ENCODE results near the gene CD68. TPM values are rescaled to one million over a fixed set of nuclear protein-coding genes. Genes with fewer than 3 reads are reported as not detected.

CD68 gene, protein sequence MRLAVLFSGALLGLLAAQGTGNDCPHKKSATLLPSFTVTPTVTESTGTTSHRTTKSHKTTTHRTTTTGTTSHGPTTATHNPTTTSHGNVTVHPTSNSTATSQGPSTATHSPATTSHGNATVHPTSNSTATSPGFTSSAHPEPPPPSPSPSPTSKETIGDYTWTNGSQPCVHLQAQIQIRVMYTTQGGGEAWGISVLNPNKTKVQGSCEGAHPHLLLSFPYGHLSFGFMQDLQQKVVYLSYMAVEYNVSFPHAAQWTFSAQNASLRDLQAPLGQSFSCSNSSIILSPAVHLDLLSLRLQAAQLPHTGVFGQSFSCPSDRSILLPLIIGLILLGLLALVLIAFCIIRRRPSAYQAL
- polyA plus RNA-seq (2013, experiment 1 of 2; ENCODE audit: insufficient read length): 17.8 TPM
- polyA plus RNA-seq (2013, experiment 2 of 2; ENCODE audit: insufficient read length): 17.9 TPM

GRCh38 chr17:7579001-7579833 lies at the start of gene CD68:
CD68 (plus strand) TSS chr17:7579638; CDS start chr17:7579678, 40 bp downstream.
- DNase-seq: peak; percentile 88

DNA sequence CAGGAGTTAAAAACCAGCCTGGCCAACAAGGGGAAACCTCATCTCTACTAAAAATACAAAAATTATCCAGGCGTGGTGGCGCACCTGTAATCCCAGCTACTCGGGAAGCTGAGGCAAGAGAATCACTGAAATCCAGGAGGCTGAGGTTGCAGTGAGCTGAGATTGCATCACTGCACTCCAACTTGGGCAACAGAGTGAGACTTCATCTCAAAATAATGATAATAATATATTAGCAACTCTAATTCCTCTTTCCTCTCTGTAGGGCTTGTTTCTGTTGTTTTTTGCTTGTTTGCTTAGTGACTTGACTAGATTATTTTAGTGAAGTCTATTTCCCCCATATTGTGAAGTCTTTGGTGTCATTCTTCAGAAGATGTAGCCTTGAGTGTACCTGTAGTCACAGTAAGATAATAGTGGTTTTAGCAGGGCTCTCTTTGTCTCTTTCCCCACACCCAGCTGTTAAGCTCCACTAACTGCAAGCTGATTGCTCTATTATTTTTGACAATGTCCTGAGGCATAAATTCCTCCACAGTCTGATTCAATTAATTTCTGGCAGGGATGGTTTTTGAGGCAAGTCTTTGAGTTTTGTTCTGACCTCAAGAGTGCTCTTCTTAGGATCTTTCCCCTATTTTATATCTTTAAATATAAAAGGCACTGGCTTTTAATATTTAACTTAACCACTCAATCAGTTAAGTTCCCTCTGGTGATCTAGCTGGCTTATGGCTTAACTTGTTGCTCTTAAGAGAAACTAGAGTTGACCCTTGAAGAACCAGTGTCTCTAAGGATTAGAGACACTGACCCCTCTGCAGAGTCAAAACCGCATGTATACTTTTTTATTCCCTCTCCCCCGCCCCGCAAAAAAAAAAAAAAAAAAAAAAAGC lies 49.2 kb upstream of the CD68 start:
- no peak for DNase-seq

GRCh38 chr17:7538050-7538449 lies 41.4 kb upstream of the CD68 start:
- no peak for DNase-seq

GRCh38 chr17:7538891-7539545 lies 40.4 kb upstream of the CD68 start:
- DNase-seq: peak; percentile 29

DNA sequence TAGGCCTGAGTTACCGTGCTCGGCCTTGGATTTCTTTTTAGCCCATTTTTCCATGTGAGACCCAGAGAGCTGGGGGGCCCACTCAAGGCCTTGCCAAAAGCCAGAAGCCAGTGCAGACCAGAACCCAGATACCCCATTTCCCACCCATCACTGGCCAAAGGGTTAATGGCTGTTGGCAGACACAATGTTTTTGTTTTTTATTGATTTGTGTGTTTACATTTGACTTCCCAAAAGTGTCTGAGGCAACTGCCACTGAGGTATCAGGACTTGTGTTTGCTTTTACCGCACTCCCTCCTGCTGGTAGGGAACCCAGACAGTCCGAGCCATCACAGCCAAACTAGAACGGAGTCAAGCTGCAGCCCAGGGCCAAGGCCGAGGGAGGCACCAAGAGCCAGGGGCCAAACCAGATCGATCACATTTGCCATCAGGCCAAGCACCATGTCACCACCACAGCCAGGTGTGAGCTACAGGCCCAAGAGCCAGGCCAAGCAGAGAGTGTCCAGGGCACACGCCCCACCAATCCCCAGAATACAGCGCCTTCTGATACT lies 38.3 kb upstream of the CD68 start:
- DNase-seq: no peak

- no peak for DNase-seq
Measured at GRCh38 chr17:7544911-7545310, 34.5 kb upstream of the CD68 start.

DNA sequence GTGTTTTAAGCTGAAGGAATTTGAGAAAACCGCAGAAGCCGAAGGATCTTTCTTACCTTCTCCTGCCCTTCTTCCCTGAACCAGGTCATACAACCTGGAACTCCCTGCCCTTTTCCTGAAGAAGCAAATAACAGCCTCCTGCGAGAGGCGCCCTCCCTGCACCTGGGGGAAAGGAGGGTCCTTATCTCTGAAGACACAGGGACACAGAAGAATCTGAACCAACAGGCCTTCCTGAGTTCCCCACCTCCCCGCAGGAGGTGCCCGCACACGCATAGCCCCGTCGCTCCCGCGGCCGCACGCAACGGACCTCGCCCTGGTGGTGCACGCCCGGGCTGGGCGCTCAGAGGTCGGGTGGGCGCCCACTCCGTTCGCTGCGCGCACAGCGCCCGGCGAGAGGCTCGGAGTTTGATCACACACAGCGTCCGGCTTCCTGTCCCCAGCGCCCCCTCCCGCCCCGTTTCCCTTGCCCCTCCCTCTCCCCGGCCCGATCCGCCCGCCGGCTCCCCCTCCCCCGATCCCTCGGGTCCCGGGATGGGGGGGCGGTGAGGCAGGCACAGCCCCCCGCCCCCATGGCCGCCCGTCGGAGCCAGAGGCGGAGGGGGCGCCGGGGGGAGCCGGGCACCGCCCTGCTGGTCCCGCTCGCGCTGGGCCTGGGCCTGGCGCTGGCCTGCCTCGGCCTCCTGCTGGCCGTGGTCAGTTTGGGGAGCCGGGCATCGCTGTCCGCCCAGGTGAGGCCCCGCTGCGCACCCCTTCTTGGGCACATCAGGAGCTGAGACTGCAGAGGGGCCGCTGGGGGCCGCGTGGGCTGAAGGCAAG lies 30.6 kb upstream of the CD68 start, which contains the start of gene TNFSF12:
Gene TNFSF12 (plus strand): TSS at position 474 of the 816 bp plus-strand sequence. CDS start 96 bp downstream, at position 570.
- peak; percentile 58 for DNase-seq

GRCh38 chr17:7549401-7550055 lies 29.9 kb upstream of the CD68 start:
- DNase-seq: no peak

GRCh38 chr17:7550344-7550743 lies 29.1 kb upstream of the CD68 start:
- DNase-seq: no peak

DNA sequence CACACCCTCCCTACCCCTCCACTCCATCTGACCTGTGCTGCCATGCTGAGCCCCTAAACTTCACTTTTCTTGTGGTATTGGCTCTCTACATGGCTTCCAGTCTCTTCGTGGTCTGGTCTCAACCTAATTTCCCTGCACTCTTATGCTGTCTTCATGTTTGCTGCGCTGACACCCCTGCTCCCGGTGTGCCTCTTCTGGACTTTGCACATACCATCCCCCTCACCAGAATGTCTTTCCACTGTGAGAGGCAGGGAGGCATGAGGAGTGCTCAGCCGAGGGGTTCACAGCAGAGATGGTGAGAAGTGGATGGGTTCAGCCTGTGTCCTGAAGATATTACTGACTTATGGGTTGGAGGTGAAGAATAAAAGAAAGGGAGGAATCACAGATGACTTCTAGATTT lies 28.0 kb upstream of the CD68 start:
- DNase-seq: no peak

- DNase-seq: no peak
Measured at GRCh38 chr17:7552621-7553051, 26.8 kb upstream of the CD68 start.

DNA sequence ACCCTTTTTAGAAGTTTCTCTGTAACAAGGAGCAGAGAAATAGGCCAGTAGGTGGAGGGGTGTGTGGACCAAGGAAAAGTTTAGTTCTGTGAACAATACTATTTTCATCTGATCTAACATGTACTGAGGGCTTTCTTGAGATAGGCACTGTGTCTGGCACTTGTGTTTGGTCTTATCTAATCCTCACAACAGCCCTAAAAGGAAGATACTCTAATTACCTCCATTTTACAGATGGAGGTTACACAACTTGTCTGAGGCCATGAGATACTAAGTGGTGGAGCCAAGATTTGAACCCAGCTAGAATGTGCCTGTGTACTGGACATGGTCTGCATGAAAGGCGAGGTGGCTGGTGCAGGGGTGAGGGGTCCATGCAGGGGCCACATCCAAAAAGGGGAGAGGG lies 26.1 kb upstream of the CD68 start:
- DNase-seq: no peak

- DNase-seq: no peak
Measured at GRCh38 chr17:7555320-7555948, 24.0 kb upstream of the CD68 start.

DNA sequence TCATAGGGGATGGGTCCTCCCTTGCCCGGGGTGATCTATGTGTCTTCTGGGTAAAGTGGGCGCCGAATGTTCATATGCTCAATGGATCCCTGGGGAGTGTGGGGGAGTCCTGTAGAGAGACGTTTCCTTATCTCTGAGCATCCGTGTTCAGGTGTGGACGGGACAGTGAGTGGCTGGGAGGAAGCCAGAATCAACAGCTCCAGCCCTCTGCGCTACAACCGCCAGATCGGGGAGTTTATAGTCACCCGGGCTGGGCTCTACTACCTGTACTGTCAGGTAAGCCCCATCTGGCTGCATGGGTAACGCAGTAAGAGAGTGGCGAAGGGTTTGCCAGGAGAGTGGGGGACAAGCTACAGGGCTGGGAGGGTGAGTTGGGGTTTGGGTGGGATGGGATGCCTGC lies 22.8 kb upstream of the CD68 start:
- DNase-seq: no peak

GRCh38 chr17:7557147-7557764 lies 22.2 kb upstream of the CD68 start:
- DNase-seq: no peak

GRCh38 chr17:7557775-7558543 lies 21.5 kb upstream of the CD68 start:
- DNase-seq: peak; percentile 22

DNA sequence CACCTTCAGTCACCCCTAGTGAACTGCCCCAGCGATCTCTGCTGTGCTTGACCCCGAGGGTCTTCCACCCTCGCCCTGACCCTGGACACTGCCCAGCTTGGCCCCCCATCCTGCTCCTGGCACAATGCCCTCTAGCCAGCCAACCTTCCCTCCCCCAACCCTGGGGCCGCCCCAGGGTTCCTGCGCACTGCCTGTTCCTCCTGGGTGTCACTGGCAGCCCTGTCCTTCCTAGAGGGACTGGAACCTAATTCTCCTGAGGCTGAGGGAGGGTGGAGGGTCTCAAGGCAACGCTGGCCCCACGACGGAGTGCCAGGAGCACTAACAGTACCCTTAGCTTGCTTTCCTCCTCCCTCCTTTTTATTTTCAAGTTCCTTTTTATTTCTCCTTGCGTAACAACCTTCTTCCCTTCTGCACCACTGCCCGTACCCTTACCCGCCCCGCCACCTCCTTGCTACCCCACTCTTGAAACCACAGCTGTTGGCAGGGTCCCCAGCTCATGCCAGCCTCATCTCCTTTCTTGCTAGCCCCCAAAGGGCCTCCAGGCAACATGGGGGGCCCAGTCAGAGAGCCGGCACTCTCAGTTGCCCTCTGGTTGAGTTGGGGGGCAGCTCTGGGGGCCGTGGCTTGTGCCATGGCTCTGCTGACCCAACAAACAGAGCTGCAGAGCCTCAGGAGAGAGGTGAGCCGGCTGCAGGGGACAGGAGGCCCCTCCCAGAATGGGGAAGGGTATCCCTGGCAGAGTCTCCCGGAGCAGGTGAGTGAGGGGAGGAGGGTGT lies 20.7 kb upstream of the CD68 start, which contains the start of gene TNFSF13:
Gene TNFSF13 (plus strand): TSS at position 207 of the 776 bp plus-strand sequence. CDS start 290 bp downstream, at position 497.
- no peak for DNase-seq
